Right lobe of liver (tissue), 4 donors: ENCODE measurements around the gene SEPTIN1.

Experiments
- CTCF ChIP-seq, 4 donors: fragments of 200-600 bp in 3 of 4; fragments of 450-650 bp in 1 of 4; IDR thresholded peaks; one replicate each; pipeline versions ENCODE4 v1.5.1 to v1.8.0; 2016 to 2022; ENCODE audit warnings: antibody characterized with exemption in 4 of 4, mild to moderate bottlenecking in 2 of 4
- POLR2A ChIP-seq: fragments of 450-650 bp; IDR thresholded peaks from one replicate; pipeline ENCODE4 v1.6.1; 2017; ENCODE audit warnings: antibody characterized with exemption, mild to moderate bottlenecking
- donor health status: DM: no; HTN: no; CAD: no.
- donor health status: DM: no; HTN: no; CAD: no.
- donor health status: DM: no; HTN: yes; CAD: no.

GRCh38 chr16:30369091-30369937, 13.0 kb downstream of the SEPTIN1 start:
- TF ChIP-seq POLR2A, result no peak
- no peak for TF ChIP-seq CTCF (IDR thresholded peaks at IDR 0.05)
